Lung (tissue), 12 donors: ENCODE results near the gene SEC31B. TPM values are rescaled to one million over a fixed set of nuclear protein-coding genes. Genes with fewer than 3 reads are reported as not detected.

Experiments
- ATAC-seq: fragments of 200-7000 bp; cut with Tn5 transposase; one replicate; pipeline ENCODE4 v1.9.1; 2020; ENCODE audit warnings: moderate number of reproducible peaks; ENCODE audit not compliant: insufficient read depth, low FRiP score
- DNase-seq, 3 donors: peaks; one replicate each; pipeline ENCODE4 v3.0.0-alpha.2; 2013 to 2017
- H3K27ac ChIP-seq, 2 donors: one replicate each; pipeline ENCODE4 v1.5.1; 2013; ENCODE audit warnings: mild to moderate bottlenecking in 2 of 2, moderate library complexity in 2 of 2, control low read depth in 1 of 2, inconsistent platforms in 1 of 2, low read depth in 1 of 2, low read length in 1 of 2
- H3K27me3 ChIP-seq, 3 donors: one replicate each; pipeline ENCODE4 v1.5.1; 2013; ENCODE audit warnings: low read length in 2 of 3; ENCODE audit not compliant: control insufficient read depth in 3 of 3, insufficient read depth in 3 of 3
- H3K36me3 ChIP-seq, 4 donors: one replicate each; pipeline ENCODE4 v1.5.1; 2013; ENCODE audit warnings: low read length in 4 of 4, mild to moderate bottlenecking in 1 of 4, moderate library complexity in 1 of 4; ENCODE audit not compliant: control insufficient read depth in 4 of 4, insufficient read depth in 4 of 4
- H3K4me1 ChIP-seq, 5 donors: one replicate each; pipeline ENCODE4 v1.5.1; 2013; ENCODE audit warnings: low read length in 5 of 5, mild to moderate bottlenecking in 2 of 5, moderate library complexity in 1 of 5; ENCODE audit not compliant: control insufficient read depth in 5 of 5, insufficient read depth in 5 of 5
- H3K4me3 ChIP-seq: one replicate; pipeline ENCODE4 v1.5.1; 2013; ENCODE audit warnings: mild to moderate bottlenecking, control low read depth, moderate library complexity
- H3K9ac ChIP-seq, 2 donors: one replicate each; pipeline ENCODE4 v1.5.1; 2013; ENCODE audit warnings: low read length in 2 of 2, control low read depth in 1 of 2; ENCODE audit not compliant: insufficient read depth in 1 of 2
- H3K9me3 ChIP-seq, 4 donors: one replicate each; pipeline ENCODE4 v1.5.1; 2013; ENCODE audit warnings: low read length in 3 of 4, mild to moderate bottlenecking in 1 of 4, moderate library complexity in 1 of 4; ENCODE audit not compliant: control insufficient read depth in 4 of 4, insufficient read depth in 3 of 4
- CTCF ChIP-seq: IDR thresholded peaks from 2 replicates; pipeline ENCODE4 v1.5.1; 2012; ENCODE audit warnings: mild to moderate bottlenecking; ENCODE audit errors: control extremely low read depth, extremely low read depth
- WGBS, 2 donors: extraction: QIAGEN DNeasy Blood & Tissue Kit; methylation state at CpG; one replicate each; pipeline ENCODE4 v1.1.7; 2013; 5-methylcytosine and 5-hydroxymethylcytosine counted together
- polyA plus RNA-seq, 2 donors: library from polyadenylated mRNA; stranded (reverse); fragments of 200-250 nt; gene quantifications; one replicate each; pipeline ENCODE4 v1.2.1, GENCODE V29; 2013
- total RNA-seq, 2 donors: library from RNA; depleted of rRNA in 1 of 2; stranded (reverse); fragments of >200 nt in 1 of 2; gene quantifications; one replicate each; pipeline ENCODE4 v1.2.1, GENCODE V29; 2014 to 2021
- donor health status: control.
- donor health status: control.
- donor health status: Bipolar disorder and iron deficiency.
- donor health status: healthy.
- donor health status: DM: yes; HTN: yes; CAD: no.

The SEC31B gene
- total and polyA plus RNA-seq, 4 donors, result 4.8 to 10.5 (median 9.4) TPM

DNA sequence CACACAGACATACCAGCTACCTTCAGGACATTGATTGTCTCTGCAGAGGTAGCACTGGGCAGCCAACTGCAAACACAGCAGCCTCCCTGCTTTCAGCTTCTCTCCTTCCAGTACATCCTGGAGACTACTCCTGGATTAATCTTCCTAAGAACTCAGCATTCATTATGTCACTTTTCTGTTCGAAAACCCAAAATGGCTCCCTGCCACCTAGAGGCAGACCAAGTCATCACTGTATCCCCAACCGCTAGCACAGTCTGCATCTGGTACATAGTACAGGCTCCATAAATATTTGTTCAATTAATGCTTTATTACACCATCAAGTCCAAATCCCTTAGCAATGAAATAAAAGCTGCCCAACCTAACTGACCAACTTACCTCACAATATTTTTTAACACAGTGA, 5.0 kb upstream of the SEC31B start:
- DNase-seq (no peak), ATAC-seq (no peak)
- TF ChIP-seq CTCF, result no peak
- Histone ChIP-seq H3K27ac (no peak overlapping the region), H3K9me3 (no peaks in the 10 kb centered on the region), H3K4me3 (no peak overlapping the region), H3K4me1 (peaks cover 0 to 12% (median 5%) of the 10 kb centered on the region in 5 donors), H3K27me3 (peaks cover 0 to 9% (median 5%) of the 10 kb centered on the region in 3 donors), H3K9ac (no peak overlapping the region), H3K36me3 (peaks cover 12 to 28% (median 26%) of the 10 kb centered on the region in 4 donors)
- WGBS, 2 donors, result 89 to 98% methylated on average over 2 of the region's 2 CpGs

GRCh38 chr10:100524206-100524605, 4.5 kb upstream of the SEC31B start:
- 89 to 91% methylated on average over 6 of the region's 6 CpGs for WGBS, 2 donors
- TF ChIP-seq CTCF, result no peak
- peaks cover 0 to 9% (median 6%) of the 10 kb centered on the region in 3 donors for H3K27me3 ChIP-seq
- DNase-seq (no peak), ATAC-seq (no peak)
- H3K27ac ChIP-seq, result no peak overlapping the region
- no peak overlapping the region for H3K4me3 ChIP-seq
- H3K4me1 ChIP-seq, result peaks cover 0 to 16% (median 5%) of the 10 kb centered on the region in 5 donors
- H3K9me3 ChIP-seq, result no peaks in the 10 kb centered on the region
- H3K9ac ChIP-seq, result no peak overlapping the region
- H3K36me3 ChIP-seq, result peaks cover 12 to 28% (median 26%) of the 10 kb centered on the region in 4 donors

DNA sequence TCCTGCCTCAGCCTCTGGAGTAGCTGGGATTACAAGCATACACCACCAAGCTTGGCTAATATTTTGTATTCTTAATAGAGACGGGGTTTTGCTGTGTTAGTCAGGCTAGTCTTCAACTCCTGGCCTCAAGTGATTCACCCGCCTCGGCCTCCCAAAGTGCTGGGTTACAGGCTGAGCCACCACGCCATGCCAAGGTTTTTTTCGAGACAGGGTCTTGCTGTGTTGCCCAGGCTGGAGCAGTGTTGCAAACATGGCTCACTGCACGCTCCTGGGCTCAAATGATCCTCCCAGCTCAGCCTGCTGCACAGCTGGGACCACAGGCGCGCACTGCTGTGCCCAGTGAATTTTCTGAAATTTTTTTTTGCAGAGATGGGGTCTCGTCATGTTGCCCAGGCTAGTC, 3.3 kb upstream of the SEC31B start:
- DNase-seq, result no peak
- WGBS, 2 donors, result 96 to 97% methylated on average over 9 of the region's 9 CpGs
- Histone ChIP-seq H3K27ac (no peak overlapping the region), H3K36me3 (peaks cover 12 to 28% (median 26%) of the 10 kb centered on the region in 4 donors), H3K4me3 (no peak overlapping the region), H3K9ac (no peak overlapping the region), H3K27me3 (peaks cover 0 to 14% (median 13%) of the 10 kb centered on the region in 3 donors), H3K4me1 (peaks cover 0 to 10% (median 0%) of the 10 kb centered on the region in 5 donors), H3K9me3 (no peaks in the 10 kb centered on the region)
- ATAC-seq, result no peak
- TF ChIP-seq CTCF, result no peak
